8988T (cell line): ENCODE results near the gene CFAP90.

Source experiments
- DNase-seq: peaks from one replicate; pipeline ENCODE4 v3.0.0; 2011

The CFAP90 gene

DNA sequence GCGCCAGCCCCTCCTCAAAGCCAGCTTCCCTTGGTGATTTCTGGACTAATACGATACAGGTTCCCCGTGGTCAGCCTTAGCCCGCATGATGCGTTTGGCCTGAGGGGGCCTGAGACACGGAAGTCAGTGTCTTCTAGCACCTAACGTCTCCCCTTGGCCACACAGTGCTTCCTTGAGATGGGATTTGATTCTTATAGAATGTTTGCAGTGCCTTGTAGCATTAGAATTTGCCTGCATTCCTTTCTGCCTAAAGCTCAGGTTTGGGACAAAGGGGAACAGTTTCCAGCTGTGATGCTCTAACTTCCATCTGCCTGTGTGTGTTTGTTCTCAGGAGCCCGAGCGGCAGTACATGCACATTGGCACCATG lies 34.4 kb downstream of the CFAP90 start:
- DNase-seq = no peak

DNA sequence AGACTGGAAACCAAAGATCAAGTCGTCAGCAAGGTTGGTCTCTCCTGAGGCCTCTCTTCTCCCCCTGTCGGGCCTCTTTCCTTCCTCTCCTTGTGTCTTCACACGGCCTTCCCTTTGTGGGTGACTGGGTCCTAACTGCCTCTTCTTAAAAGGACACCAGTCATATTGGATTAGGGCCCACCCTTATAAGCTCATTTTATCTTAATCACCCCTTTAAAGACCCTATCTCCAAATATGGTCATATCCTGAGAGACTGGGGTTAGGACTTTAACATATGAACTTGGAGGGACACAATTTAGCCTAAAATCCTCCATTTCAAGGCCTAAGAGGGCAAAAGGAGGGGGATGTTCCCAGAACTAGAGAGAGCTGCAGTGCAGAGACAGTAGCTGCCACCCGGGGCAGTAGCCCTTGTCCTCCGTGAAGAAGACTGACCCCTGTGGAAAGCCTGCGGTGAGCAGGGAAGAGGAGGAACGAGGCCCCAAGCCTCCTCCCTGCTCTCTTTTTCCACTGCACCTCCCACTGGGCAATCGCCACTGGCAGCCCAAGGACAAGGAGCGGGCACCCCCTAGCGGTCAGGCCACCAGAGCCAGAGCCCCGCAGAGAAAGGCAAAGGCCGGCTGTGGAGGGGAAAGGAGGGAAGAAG lies 34.9 kb downstream of the CFAP90 start:
- DNase-seq = peak; percentile 89

DNA sequence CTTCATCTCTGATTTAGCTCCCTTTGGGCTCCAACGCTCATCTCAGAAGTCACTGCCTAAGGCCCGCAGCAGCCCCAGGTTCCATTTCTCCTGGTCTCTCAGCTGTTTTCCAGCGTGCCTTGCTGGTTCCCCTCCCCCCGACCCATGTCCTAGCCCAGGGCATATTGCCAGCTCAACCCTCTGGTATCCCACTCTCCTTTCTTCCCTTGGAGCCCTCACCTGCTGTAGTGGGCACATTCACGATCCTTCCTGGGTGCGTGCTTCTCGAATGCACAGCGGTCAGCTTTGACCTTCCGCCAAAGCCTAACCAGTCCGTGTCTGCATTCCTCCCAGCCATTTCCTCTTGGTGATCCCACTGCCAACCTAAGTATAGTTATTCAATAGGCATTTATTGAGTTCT lies 36.1 kb downstream of the CFAP90 start:
- no peak for DNase-seq

DNA sequence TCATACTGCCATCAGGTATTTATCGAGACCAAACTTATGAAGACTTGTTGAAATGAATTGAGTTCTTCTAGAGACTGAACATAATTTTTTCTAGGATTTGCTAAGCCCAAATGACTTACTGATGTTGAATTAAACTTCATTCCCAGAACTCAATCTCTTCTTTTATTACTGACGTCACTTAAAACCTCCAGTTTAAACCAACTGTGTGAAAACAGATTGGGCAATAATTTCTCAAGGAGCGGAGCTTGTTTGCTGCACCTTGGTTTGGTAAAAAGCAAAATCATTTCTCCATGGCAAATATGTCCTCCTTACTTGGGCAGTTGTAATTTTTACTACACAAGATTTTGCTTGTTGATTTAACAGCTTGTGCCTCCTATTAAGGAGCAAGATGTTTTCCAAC lies 37.4 kb downstream of the CFAP90 start:
- DNase-seq = no peak

DNA sequence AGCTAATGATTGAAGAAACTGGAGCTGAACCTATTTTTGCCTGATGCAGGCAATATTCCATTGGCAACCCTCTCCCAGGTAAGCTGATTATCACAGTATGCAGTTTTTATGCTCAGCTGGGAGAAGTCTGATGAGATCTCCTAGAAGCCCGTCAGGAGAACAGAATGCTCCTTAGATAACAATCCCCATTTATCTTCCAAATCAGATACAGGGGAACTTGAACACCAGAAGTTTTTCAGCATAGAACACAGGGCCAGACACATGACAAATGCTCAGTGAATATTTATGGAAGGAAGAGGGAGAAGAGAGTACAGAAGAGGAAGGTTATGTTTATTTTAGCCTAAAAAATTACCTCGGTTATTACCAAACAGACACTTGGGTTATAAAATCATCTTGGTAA lies 37.9 kb downstream of the CFAP90 start:
- no peak for DNase-seq

DNA sequence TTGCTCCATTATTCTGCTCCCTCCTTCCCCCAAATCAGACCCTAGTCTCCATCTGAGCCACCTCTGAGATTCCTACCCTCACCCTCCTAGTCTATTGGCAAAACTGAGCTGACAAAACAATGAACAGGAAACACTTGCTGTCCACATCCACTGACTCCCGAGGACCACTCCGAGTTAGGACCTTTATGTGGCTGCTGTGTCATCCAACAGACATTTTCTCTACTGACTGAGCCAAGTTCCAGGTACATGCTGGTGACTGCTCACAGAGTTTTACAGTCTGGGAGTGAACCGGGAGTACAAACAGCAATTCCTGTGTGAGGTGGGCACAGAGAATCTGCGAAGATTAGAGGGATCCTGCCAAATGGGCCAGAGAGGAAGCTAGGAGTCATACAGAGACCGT lies 39.2 kb downstream of the CFAP90 start:
- no peak for DNase-seq

DNA sequence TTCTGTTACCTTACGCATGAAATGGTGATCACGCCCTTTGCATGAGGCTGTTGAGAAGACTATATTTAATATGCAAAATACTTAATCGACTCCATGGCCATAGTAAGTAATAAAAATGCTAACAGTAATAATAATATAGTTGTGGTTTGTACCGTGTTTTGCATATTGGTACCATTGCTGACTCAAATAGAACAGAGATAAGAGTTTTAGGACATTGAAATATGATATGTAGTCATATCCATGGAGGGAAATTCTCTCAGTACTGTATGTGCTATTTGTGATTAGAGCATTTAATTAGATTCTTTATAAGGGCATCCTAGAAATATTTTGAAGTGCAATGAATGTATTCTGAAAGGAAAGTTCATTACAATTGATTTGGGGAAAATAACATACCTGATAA lies 41.9 kb downstream of the CFAP90 start:
- DNase-seq = no peak

DNA sequence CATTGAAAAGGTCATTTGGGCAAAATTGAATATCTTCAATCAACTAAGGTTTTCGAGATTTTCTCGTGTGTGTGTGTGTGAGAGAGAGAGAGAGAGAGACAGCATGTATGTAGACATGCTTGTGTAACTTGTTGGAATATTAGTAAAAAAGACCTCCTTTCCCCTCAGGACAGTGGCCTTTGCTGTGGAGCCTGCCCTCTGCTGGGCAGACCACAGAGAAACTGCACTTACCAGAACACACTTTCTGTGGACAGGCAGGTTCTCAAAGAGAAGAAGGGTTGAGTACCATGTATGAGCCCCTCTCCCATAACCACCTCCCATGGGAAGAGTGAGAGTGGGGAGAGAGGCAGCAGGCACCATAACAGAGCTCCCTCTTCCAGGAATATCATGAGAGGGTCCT lies 45.6 kb downstream of the CFAP90 start:
- no peak for DNase-seq

DNA sequence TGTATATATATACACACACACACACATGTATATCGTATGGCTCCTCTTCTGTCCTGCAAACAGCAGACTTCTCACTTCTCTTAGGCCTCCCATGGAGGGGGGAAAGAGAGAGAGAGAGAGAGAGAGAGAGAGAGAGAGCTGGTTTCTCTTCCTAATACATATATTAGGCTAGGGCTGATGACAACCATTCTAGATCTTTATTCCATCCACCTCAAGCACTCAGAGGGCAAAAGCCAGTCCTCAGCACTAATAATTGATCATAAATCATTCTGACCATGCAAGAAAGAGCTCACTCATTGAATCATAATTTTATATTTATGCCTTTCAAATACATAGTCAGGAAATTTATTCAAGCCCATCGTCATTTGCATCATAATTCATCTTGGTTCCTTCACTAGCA lies 47.0 kb downstream of the CFAP90 start:
- DNase-seq = no peak

DNA sequence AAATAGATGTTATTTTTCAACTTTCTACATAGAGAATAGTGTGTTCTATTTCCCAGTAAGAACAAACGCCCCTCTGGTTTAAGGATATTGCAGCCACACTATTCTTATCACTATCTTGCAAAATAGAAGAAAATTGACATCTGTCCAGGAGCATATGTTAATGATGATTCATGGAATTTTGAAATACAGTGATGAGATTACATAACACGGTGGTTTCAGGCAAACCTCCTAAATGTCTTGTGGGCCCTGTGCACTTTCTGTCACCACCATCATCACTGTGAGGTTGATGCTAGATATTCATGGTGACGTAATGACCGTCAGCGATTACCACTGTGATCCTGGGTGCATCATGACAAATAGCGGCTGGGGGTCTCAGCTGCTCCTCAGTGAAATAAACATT lies 48.1 kb downstream of the CFAP90 start:
- no peak for DNase-seq

DNA sequence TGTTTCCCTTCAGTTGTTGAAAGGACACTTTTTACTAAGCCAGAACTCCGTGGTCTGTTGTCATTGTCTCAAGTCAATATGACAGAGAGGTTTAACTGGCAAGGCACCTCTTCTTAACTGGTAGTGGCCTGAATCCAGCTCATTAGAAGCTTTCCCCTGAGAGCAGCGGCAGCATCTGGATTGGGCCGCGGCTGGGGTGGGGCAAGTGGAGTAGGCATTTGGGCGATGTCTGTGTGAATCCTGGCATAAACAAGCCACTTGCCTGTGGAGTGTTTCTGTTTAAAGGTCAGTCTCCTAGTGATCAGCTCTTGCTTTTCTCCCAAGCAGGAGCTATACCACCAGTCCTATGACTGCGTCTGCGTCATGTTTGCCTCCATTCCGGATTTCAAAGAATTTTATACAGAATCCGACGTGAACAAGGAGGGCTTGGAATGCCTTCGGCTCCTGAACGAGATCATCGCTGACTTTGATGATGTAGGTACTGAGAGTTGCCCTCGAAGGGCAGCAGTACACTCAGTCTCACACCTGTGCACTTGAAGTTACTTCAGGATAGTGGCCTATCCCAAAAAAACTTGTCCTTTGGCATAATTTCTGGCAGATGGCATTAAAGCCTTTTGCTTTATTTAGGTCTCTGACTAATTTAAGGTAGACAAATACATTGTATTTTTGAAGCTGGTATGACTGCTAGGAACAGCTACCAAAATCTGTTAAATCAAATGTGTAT lies 48.9 kb downstream of the CFAP90 start:
- DNase-seq = no peak

DNA sequence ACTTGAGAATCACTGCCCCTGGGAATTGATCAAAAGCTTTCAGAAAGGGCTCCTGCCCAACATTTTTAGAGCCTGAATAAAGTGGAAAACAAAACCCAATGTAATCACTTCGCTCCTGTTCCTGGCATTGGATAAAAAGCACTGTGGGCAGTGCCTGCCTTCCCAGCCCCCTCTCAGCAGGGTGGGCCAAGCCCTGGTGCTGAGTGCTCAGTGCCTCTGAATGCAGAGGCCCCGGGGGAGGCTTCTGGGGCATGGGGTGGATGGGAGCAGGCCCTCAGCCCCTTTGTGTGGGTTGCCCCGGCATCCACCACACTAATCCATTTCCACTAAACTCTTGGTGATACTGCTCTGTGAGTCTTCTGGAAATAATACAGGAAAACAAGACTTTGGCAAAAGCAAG lies 55.6 kb downstream of the CFAP90 start:
- no peak for DNase-seq

DNA sequence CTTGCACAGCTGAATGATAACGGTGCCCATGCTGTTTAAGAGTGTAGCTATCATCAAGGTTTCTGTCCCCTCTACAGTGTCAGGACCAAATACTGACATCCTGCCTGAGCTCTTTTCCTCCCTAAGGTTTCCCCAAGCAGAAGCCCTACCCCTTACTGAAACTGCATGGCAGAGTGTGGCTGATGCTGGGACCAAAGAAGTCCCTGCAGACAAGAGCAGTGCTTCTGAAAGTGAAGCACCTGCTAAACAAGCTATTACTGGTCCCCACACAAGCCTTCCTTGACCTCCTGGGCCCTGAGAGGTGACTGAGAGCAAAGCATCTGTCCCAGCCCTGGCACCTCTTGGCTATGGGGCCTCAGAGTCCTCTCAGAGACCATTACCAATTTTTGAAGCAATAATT lies 56.1 kb downstream of the CFAP90 start:
- no peak for DNase-seq

DNA sequence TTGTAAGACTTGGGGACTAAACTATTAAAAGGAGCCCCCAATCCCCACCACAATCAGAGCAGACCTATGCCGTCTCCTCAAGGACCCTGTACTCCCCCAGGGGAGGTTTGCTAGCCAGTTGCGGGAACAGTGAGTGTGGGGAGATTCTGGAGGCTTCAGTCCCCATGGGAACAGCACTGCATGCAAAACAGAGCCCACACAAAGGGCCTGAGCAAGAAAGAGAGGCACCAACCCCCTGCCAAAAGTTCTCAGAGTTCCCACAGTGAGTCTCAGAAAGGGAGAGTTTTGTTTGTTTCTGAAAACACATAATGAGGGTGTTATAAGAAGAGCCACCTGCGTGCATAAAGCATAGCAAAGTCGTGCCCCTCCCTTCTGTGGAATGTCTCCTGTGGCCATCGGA lies 56.6 kb downstream of the CFAP90 start:
- no peak for DNase-seq

DNA sequence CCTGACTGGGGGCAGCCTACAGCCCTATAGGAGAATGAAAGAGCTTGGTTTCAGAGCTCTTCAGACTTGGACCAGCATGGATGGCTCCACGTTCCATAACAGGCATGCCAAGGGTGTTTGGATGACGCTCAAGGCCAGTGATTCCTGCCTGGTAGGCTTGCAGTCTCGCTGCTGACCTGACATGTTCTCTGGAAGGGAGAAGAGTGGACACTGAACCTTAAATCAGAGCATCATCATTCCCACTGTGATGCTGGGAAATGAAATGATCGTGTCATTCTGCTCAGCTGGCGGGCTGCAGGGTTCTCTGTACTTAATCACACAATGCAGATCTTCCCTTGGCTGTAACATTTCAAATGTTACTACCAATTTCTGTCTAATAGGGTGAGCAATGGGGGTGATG lies 57.0 kb downstream of the CFAP90 start:
- DNase-seq = no peak

DNA sequence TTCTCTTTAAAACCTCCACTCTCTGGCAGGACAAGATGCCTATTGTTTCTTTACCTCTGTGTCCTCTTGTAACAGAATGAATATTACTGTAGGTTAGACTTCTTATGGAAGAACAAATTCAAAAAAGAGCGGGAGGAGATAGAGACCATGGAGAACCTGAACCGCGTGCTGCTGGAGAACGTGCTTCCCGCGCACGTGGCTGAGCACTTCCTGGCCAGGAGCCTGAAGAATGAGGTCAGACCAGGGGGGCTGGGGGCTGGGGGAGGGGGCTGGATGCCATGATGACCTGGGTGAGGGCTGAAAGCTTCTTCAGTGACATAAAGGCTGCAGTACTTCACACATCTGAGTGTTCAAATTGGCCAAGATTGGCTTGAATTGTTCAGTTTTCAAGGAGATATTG lies 61.4 kb downstream of the CFAP90 start:
- DNase-seq = no peak

DNA sequence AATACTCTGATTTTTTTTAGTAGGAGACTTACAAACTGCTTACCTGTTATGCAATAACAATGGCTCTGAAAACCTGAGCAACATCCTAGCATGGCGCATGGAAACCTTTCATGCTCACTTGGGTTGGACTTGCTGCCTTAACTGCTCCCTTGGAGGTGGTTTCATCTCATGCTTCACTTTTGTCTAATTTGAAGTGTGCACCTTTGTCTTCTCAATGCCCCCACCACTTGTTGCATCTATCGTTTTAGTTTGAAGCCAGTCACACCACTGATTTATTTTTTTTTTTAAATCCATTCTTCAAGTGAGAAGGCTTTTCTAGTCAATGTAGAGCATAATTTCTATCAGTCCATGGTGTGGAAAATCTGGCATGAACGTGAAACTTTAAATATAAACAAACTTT lies 63.2 kb downstream of the CFAP90 start:
- DNase-seq = no peak

DNA sequence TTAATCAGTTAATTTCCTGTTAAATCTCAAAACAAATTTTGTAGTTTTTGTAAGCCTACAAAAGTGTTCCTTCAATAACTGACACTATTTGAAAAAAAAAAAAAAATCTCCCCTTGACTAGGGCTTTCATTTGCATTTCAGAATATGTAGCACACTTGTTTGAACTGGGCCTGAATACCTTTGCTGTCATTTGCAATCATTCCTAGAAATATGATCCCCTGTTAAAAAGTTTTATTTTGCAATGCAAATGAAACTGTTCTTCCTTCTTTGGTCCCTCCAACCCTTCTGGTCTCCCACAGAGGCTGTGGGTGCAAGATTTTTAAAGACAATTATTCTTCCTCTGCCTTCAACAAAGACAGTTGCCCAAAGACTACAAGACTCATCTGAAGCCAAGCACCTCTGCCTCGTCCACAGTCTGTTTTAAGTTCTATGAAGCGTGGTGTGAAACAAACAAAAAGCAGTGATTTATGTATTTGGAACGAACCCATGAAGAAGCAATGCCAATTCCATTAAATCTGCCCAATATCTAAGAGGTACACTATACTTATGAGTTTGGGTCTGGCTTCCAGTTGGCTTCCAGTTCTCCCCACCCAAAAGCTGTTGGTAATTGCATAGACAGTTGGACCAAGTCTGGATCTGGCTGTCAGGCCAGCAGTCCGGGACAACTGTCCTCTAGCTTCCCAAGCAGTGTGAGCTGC lies 66.1 kb downstream of the CFAP90 start:
- DNase-seq = no peak

DNA sequence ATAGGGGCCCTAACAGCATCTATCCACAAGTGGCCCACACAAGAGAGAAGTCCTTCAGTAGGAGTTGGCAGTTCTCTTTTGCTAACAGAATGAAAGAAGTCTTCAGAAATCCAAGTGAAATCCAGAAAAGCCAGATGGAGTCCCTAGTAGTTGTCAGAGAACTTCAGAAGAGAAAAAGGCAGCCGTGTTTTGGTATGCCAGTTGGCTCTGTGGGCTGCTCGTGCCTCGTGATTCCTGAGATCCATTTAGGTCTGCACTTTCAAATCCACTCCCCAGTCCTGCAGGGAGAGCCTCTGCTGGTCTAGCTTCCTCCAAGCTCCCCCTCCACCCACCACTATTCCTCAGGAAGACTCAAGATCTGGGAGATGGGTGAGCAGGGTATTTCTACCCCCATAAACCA lies 69.0 kb downstream of the CFAP90 start:
- no peak for DNase-seq
